GM12878 (cell line): ENCODE measurements around the gene TEAD4. TPM values are rescaled to one million over a fixed set of nuclear protein-coding genes. Genes with fewer than 3 reads are reported as not detected.

Source experiments
- ATAC-seq: fragments of 200-7000 bp; cut with Tn5 transposase; 3 replicates; pipeline ENCODE4 v1.9.1; 2020; ENCODE audit warnings: mild to moderate bottlenecking, moderate library complexity
- BruUV-seq: library from RNA; stranded (reverse); fragments of 400-500 nt; replicated peaks from 2 replicates; lab custom pipeline; 2021; lab: Mats Ljungman, UMichigan
- CTCF ChIA-PET: fragments of 300-600 bp; sonication (Branson Sonifier 250); formaldehyde crosslinking; extraction: SDS; loops from one replicate; lab custom pipeline; 2021; ENCODE audit warnings: inconsistent platforms; lab: Yijun Ruan, JAX
- POLR2A ChIA-PET: fragments of 350-600 bp; formaldehyde crosslinking; extraction: SDS; loops from one replicate; lab custom pipeline; 2021; ENCODE audit warnings: inconsistent platforms; lab: Charles Lee
- RAD21 ChIA-PET: fragments of 300-600 bp; sonication (Branson Sonifier 250); formaldehyde crosslinking; loops from one replicate; lab custom pipeline; 2023; ENCODE audit warnings: antibody characterized with exemption; ENCODE audit not compliant: unreplicated experiment; lab: Charles Lee
- SMC1A ChIA-PET: fragments of 300-600 bp; sonication (Branson Sonifier 250); formaldehyde crosslinking; loops from one replicate; lab custom pipeline; 2023; ENCODE audit not compliant: unreplicated experiment, uncharacterized antibody; lab: Charles Lee
- DNase-seq: peaks from one replicate; pipeline ENCODE4 v3.0.0-alpha.2; 2011; ENCODE audit warnings: low read depth, low spot score
- FAIRE-seq: peaks from 3 replicates; lab custom pipeline; 2011; peaks lifted over from hg19 to GRCh38; lab: Jason Lieb, UNC
- H2AFZ ChIP-seq: 2 replicates; pipeline ENCODE4 v1.6.0; 2011; ENCODE audit warnings: low read depth, low read length, control low read depth; ENCODE audit not compliant: control insufficient read depth
- H3K27ac ChIP-seq: 2 replicates; pipeline ENCODE4 v1.5.1; 2011; ENCODE audit warnings: control low read depth; ENCODE audit not compliant: control insufficient read depth, insufficient read depth
- H3K27me3 ChIP-seq, 2 experiments: replicated peaks in 1 of 2; 2 replicates each; pipeline versions ENCODE4 v1.6.0 to v1.6.1; 2011; ENCODE audit warnings: low read length in 1 of 2; ENCODE audit not compliant: control insufficient read depth in 2 of 2, insufficient read depth in 2 of 2
- H3K36me3 ChIP-seq, 2 experiments: 2 replicates each; pipeline ENCODE4 v1.5.1; 2011; ENCODE audit warnings: low read length in 1 of 2; ENCODE audit not compliant: control insufficient read depth in 2 of 2, insufficient read depth in 2 of 2
- H3K4me1 ChIP-seq: 2 replicates; pipeline ENCODE4 v1.6.1; 2011; ENCODE audit warnings: mild to moderate bottlenecking, low read length, moderate library complexity, mixed read lengths; ENCODE audit not compliant: control insufficient read depth, insufficient read depth
- H3K4me2 ChIP-seq: 2 replicates; pipeline ENCODE4 v1.6.0; 2011; ENCODE audit warnings: control low read depth; ENCODE audit not compliant: control insufficient read depth, insufficient read depth
- H3K4me3 ChIP-seq: fragments of 200-600 bp; sonication (generic); 2 replicates; pipeline ENCODE4 v1.5.1; 2016
- H3K79me2 ChIP-seq: 2 replicates; pipeline ENCODE4 v1.6.0; 2011; ENCODE audit warnings: low read length; ENCODE audit not compliant: control insufficient read depth, insufficient read depth
- H3K9ac ChIP-seq: 2 replicates; pipeline ENCODE4 v1.8.0; 2011; ENCODE audit warnings: low read length, control low read depth, mixed read lengths; ENCODE audit not compliant: control insufficient read depth, insufficient read depth
- H3K9me3 ChIP-seq: replicated peaks from 3 replicates; pipeline ENCODE4 v1.5.1; 2011; ENCODE audit warnings: mild to moderate bottlenecking, low read length; ENCODE audit not compliant: control insufficient read depth, insufficient read depth
- H4K20me1 ChIP-seq: 2 replicates; pipeline ENCODE4 v1.6.0; 2011; ENCODE audit not compliant: control insufficient read depth, insufficient read depth
- ASH2L ChIP-seq: fragments of 300-600, 200-600 bp; sonication (generic); IDR thresholded peaks from 2 replicates; pipeline ENCODE4 v1.6.1; 2017; ENCODE audit warnings: low read depth, mild to moderate bottlenecking, borderline replicate concordance
- GABPA ChIP-seq: IDR thresholded peaks from 2 replicates; pipeline ENCODE4 v1.6.1; 2014; ENCODE audit warnings: antibody characterized with exemption, low read depth, mild to moderate bottlenecking, inconsistent platforms
- NFYA ChIP-seq: IDR thresholded peaks from 2 replicates; pipeline ENCODE4 v1.6.1; 2011; ENCODE audit warnings: low read depth, mild to moderate bottlenecking, low read length, improper control_type of control experiment, borderline replicate concordance
- PAX8 ChIP-seq: fragments of 450-650 bp; IDR thresholded peaks from 2 replicates; pipeline ENCODE4 v1.6.1; 2017; ENCODE audit warnings: mild to moderate bottlenecking, moderate library complexity
- POLR2A ChIP-seq: IDR thresholded peaks from 2 replicates; pipeline ENCODE4 v1.6.1; 2011; ENCODE audit warnings: low read depth, mild to moderate bottlenecking, low read length
- RCOR1 ChIP-seq: conservative IDR thresholded peaks from 2 replicates; pipeline ENCODE4 v1.6.1; 2012; ENCODE audit warnings: low read depth, low read length, improper control_type of control experiment
- SIX5 ChIP-seq: IDR thresholded peaks from 2 replicates; pipeline ENCODE4 v1.6.1; 2011; ENCODE audit warnings: mild to moderate bottlenecking, low read depth, low read length, moderate library complexity; ENCODE audit not compliant: severe bottlenecking
- ZNF207 ChIP-seq: fragments of 450-650 bp; IDR thresholded peaks from 2 replicates; pipeline ENCODE4 v1.6.1; 2014; ENCODE audit warnings: antibody characterized with exemption, mild to moderate bottlenecking, borderline replicate concordance
- ZNF622 ChIP-seq: fragments of 450-650 bp; IDR thresholded peaks from 2 replicates; pipeline ENCODE4 v1.6.1; 2017; ENCODE audit warnings: mild to moderate bottlenecking, inconsistent platforms
- WGBS: methylation state at CpG from one replicate; pipeline ENCODE4 v1.1.6; 2016; ENCODE audit warnings: low lambda C conversion rate; ENCODE audit not compliant: insufficient replicate concordance, insufficient coverage; ENCODE audit errors: missing lambda C conversion rate; 5-methylcytosine and 5-hydroxymethylcytosine counted together
- in situ Hi-C: fragments of 300-500 bp; cut with MboI; formaldehyde crosslinking; loops from 9 replicates; pipeline ENCODE4 v1.14.3; 2018; ENCODE audit warnings: mixed read lengths
- intact Hi-C: fragments of 100-400 bp; cut with micrococcal nuclease; formaldehyde crosslinking; loops from one replicate; pipeline ENCODE4 v1.14.2; 2022; ENCODE audit not compliant: unreplicated experiment
- polyA plus RNA-seq, 11 experiments: library from polyadenylated mRNA; depleted of rRNA in 4 of 11; unstranded in 6 of 11; stranded (reverse) in 5 of 11; fragments of >200 nt; fragmentation: Nextera tagmentation in 4 of 11; fragmentation: Illumina TruSeq in 1 of 11; extraction: Ambion mirVana in 4 of 11; extraction: Trizol in 1 of 11; gene quantifications; 1 replicate in 1 of 11; 2 replicates in 10 of 11; pipeline versions ENCODE4 v1.2.1 to v1.2.3, GENCODE V29; 2011 to 2016; ENCODE audit warnings: inconsistent platforms in 2 of 11, missing spikeins in 2 of 11, low read depth in 1 of 11
- total RNA-seq, 4 experiments: library from RNA; depleted of rRNA in 3 of 4; stranded (reverse); fragments of >200 nt in 3 of 4; fragmentation: Illumina TruSeq in 1 of 4; extraction: Trizol in 1 of 4; gene quantifications; 2 replicates each; pipeline versions ENCODE4 v1.2.1 to v1.2.3, GENCODE V29; 2013 to 2021
- TF ChIP-seq, protein P1 (sequence below): fragments of 450-650 bp; IDR thresholded peaks from 2 replicates; pipeline ENCODE4 v1.6.1; 2018; ENCODE audit warnings: borderline replicate concordance, mild to moderate bottlenecking; ENCODE audit not compliant: partially characterized antibody
- TF ChIP-seq, protein P2 (sequence below): fragments of 450-650 bp; IDR thresholded peaks from 2 replicates; pipeline ENCODE4 v1.6.1; 2017; ENCODE audit warnings: mild to moderate bottlenecking

TEAD4 gene
- total and polyA plus RNA-seq, 10 of the 15 experiments (the other 5 are each of a cell fraction or from before 2014, with no cell fraction given) = 0.04 to 0.68 (median 0.31) TPM; not detected in 4

DNA sequence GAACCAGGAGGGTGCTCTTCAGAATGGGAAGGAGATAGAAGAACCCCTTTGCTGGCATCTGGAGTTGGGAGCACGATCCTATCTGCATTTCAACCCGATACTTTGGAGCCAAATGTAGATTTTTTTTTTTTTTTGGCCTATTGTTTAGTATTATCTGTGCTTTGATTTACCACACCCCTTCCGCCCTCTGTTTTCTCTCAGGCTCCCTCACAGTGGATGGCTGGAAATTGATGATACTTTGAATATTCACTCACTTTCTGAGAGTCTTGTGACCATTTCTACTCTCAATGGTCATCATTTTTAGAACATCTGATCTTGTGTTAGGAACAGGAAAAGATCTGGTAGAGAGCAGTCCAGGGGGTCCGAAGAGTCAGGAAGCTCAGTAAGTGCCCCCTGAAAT lies 127.0 kb downstream of the TEAD4 start (continued):
- TF ChIP-seq, protein P1, sequence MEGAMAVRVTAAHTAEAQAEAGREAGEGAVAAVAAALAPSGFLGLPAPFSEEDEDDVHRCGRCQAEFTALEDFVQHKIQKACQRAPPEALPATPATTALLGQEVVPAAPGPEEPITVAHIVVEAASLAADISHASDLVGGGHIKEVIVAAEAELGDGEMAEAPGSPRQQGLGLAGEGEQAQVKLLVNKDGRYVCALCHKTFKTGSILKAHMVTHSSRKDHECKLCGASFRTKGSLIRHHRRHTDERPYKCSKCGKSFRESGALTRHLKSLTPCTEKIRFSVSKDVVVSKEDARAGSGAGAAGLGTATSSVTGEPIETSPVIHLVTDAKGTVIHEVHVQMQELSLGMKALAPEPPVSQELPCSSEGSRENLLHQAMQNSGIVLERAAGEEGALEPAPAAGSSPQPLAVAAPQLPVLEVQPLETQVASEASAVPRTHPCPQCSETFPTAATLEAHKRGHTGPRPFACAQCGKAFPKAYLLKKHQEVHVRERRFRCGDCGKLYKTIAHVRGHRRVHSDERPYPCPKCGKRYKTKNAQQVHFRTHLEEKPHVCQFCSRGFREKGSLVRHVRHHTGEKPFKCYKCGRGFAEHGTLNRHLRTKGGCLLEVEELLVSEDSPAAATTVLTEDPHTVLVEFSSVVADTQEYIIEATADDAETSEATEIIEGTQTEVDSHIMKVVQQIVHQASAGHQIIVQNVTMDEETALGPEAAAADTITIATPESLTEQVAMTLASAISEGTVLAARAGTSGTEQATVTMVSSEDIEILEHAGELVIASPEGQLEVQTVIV = no peak
- TF ChIP-seq GABPA (no peak), SIX5 (no peak), ZNF622 (no peak), NFYA (no peak)

DNA sequence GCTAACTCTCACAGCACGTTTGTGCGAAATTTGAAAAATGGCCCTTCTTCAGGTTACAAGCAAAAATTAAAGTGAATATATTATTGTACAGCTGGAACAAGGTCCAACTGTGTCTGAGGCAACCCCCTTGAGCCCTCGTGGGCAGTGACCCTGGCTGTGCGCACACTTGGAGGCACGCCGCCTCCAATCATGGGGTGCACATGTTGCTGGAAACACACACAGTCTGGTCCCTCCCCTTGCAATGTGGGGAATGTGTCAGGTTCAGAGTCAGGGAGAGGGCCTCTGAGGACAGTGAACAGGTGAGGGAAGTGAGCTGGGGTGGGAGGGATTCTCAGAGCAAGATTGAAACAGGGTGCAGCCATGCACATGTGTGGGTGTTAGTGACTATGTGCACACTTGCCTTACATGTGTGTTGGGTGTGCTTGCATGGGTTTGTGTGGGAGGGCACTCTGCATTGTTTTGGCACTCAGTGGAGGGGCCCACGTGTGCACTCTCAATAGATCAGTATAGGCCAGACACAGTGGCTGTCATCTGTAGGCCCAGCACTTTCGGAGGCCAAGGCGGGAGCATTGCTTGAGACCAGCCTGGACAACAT lies 127.6 kb downstream of the TEAD4 start:
- H3K79me2 ChIP-seq = no peaks in the 10 kb centered on the region
- no peak overlapping the region for H3K9ac ChIP-seq
- no peaks in the 10 kb centered on the region; a peak in 1 of 4 replicates for H3K27me3 ChIP-seq
- TF ChIP-seq ZNF207 (no peak), ASH2L (no peak), RCOR1 (no peak), POLR2A (no peak), PAX8 (no peak)
- TF ChIP-seq, protein P2, sequence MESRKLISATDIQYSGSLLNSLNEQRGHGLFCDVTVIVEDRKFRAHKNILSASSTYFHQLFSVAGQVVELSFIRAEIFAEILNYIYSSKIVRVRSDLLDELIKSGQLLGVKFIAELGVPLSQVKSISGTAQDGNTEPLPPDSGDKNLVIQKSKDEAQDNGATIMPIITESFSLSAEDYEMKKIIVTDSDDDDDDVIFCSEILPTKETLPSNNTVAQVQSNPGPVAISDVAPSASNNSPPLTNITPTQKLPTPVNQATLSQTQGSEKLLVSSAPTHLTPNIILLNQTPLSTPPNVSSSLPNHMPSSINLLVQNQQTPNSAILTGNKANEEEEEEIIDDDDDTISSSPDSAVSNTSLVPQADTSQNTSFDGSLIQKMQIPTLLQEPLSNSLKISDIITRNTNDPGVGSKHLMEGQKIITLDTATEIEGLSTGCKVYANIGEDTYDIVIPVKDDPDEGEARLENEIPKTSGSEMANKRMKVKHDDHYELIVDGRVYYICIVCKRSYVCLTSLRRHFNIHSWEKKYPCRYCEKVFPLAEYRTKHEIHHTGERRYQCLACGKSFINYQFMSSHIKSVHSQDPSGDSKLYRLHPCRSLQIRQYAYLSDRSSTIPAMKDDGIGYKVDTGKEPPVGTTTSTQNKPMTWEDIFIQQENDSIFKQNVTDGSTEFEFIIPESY = no peak
- RAD21 ChIA-PET = no interaction called here
- no peaks in the 10 kb centered on the region for H4K20me1 ChIP-seq
- no peak overlapping the region for H3K4me2 ChIP-seq
- no peak overlapping the region for H3K27ac ChIP-seq
- BruUV-seq = no TSS peak
- no peak overlapping the region for H3K4me3 ChIP-seq
- CTCF ChIA-PET = interaction anchor here (0.6 kb wide), 1 partner anchor 869 kb away, joined by 3 read pairs; no protein-coding TSS in a partner anchor
- POLR2A ChIA-PET = no interaction called here
- no peaks in the 10 kb centered on the region for H3K36me3 ChIP-seq
- H3K4me1 ChIP-seq = no peaks in the 10 kb centered on the region
- SMC1A ChIA-PET = no interaction called here
- FAIRE-seq (no peak), ATAC-seq (no peak), DNase-seq (no peak)
- in situ Hi-C loops (no loop called here), intact Hi-C loops (no loop called here)
- H2AFZ ChIP-seq = no peak overlapping the region
- no peaks in the 10 kb centered on the region for H3K9me3 ChIP-seq
- WGBS = 69% methylated on average over 9 of the region's 9 CpGs
